Upper lobe of right lung (tissue), 1 donor: ENCODE data around the gene SSBP3. TPM values are rescaled to one million over a fixed set of nuclear protein-coding genes. Genes with fewer than 3 reads are reported as not detected.

Experiments
- ATAC-seq: fragments of 200-7000 bp; cut with Tn5 transposase; one replicate; pipeline ENCODE4 v1.9.1; 2020; ENCODE audit warnings: mild to moderate bottlenecking, moderate library complexity
- DNase-seq: peaks from one replicate; pipeline ENCODE4 v3.0.0-alpha.2; 2020
- H3K27ac ChIP-seq: fragments of 200-600 bp; one replicate; pipeline ENCODE4 v1.8.0; 2022
- H3K27me3 ChIP-seq: fragments of 200-600 bp; one replicate; pipeline ENCODE4 v1.8.0; 2022; ENCODE audit warnings: mild to moderate bottlenecking
- H3K36me3 ChIP-seq: fragments of 200-600 bp; one replicate; pipeline ENCODE4 v1.8.0; 2022
- H3K4me1 ChIP-seq: fragments of 200-600 bp; one replicate; pipeline ENCODE4 v1.8.0; 2022
- H3K4me3 ChIP-seq: fragments of 200-600 bp; one replicate; pipeline ENCODE4 v1.8.0; 2022; ENCODE audit warnings: mild to moderate bottlenecking
- H3K9me3 ChIP-seq: fragments of 200-600 bp; one replicate; pipeline ENCODE4 v1.8.0; 2022
- CTCF ChIP-seq: fragments of 200-600 bp; IDR thresholded peaks from one replicate; pipeline ENCODE4 v1.8.0; 2022; ENCODE audit warnings: antibody characterized with exemption
- intact Hi-C: fragments of 100-400 bp; cut with DNase I; formaldehyde crosslinking; loops from one replicate; pipeline ENCODE4 v1.11.0; 2022
- total RNA-seq: library from RNA; stranded (reverse); fragmentation: NEBNext Ultra II Directional; extraction: Animal tissue kit (Norgen Biotek cat#: 25700); gene quantifications from one replicate; pipeline ENCODE4 v1.2.1, GENCODE V29; 2021
- donor health status: DM: no; HTN: yes; CAD: no; lungs with severe emphysema.

Gene SSBP3
- total RNA-seq, 1 donor from 2014 or later: 40.4 TPM

GRCh38 chr1:54356680-54357147 lies 49.5 kb downstream of the SSBP3 start:
- H3K36me3 ChIP-seq: no peaks in the 10 kb centered on the region
- H3K27me3 ChIP-seq: no peaks in the 10 kb centered on the region
- H3K9me3 ChIP-seq: no peaks in the 10 kb centered on the region
- ATAC-seq: no peak
- TF ChIP-seq CTCF: no peak
- no peak for DNase-seq
- no peak overlapping the region for H3K27ac ChIP-seq
- H3K4me1 ChIP-seq: peaks cover 33% of the 10 kb centered on the region
- peak overlapping the region; percentile 25 for H3K4me3 ChIP-seq
- intact Hi-C loops: no loop called here

- peaks cover 33% of the 10 kb centered on the region for H3K4me1 ChIP-seq
- ATAC-seq (peak; percentile 26), DNase-seq (no peak)
- no peaks in the 10 kb centered on the region for H3K27me3 ChIP-seq
- H3K36me3 ChIP-seq: no peaks in the 10 kb centered on the region
- intact Hi-C loops: no loop called here
- peak overlapping the region; percentile 25 for H3K4me3 ChIP-seq
- no peak overlapping the region for H3K27ac ChIP-seq
- no peak for TF ChIP-seq CTCF
- H3K9me3 ChIP-seq: no peaks in the 10 kb centered on the region
These were observed 50.1 kb downstream of the SSBP3 start for GRCh38 chr1:54355931-54356679.

- no peaks in the 10 kb centered on the region for H3K27me3 ChIP-seq
- ATAC-seq (no peak), DNase-seq (no peak)
- H3K36me3 ChIP-seq: no peaks in the 10 kb centered on the region
- no peak overlapping the region for H3K27ac ChIP-seq
- peaks cover 33% of the 10 kb centered on the region for H3K4me1 ChIP-seq
- intact Hi-C loops: no loop called here
- no peaks in the 10 kb centered on the region for H3K9me3 ChIP-seq
- no peak overlapping the region for H3K4me3 ChIP-seq
- no peak for TF ChIP-seq CTCF
These were observed 51.3 kb downstream of the SSBP3 start for GRCh38 chr1:54354899-54355298.

GRCh38 chr1:54353959-54354358 lies 52.2 kb downstream of the SSBP3 start:
- H3K9me3 ChIP-seq: no peaks in the 10 kb centered on the region
- intact Hi-C loops: no loop called here
- DNase-seq (no peak), ATAC-seq (no peak)
- TF ChIP-seq CTCF: no peak
- no peak overlapping the region for H3K4me3 ChIP-seq
- H3K4me1 ChIP-seq: peaks cover 30% of the 10 kb centered on the region
- H3K36me3 ChIP-seq: no peaks in the 10 kb centered on the region
- H3K27me3 ChIP-seq: no peaks in the 10 kb centered on the region
- H3K27ac ChIP-seq: no peak overlapping the region

- no peak for ATAC-seq
- H3K27ac ChIP-seq: no peak overlapping the region
- H3K4me3 ChIP-seq: no peak overlapping the region
- H3K4me1 ChIP-seq: peaks cover 23% of the 10 kb centered on the region
- no peaks in the 10 kb centered on the region for H3K36me3 ChIP-seq
- no peaks in the 10 kb centered on the region for H3K9me3 ChIP-seq
- no peaks in the 10 kb centered on the region for H3K27me3 ChIP-seq
- TF ChIP-seq CTCF: no peak
- DNase-seq: peak; percentile 40
- intact Hi-C loops: no loop called here
These were observed 53.4 kb downstream of the SSBP3 start for GRCh38 chr1:54352755-54353154.
